H7 (cell line): ENCODE results near the gene COL26A1. TPM values are rescaled to one million over a fixed set of nuclear protein-coding genes. Genes with fewer than 3 reads are reported as not detected.
A peak's percentile ranks its signal among the peaks of the same experiment; 100 is the strongest.
"Not testable (repeated sequence)": the region's sequence is repeated elsewhere in the genome, so short reads cannot be mapped to it uniquely, and the experiment has no call there.

Experiments
- DNase-seq: peaks from one replicate; pipeline ENCODE4 v3.0.0; 2012
- H3K27me3 ChIP-seq: 2 replicates; pipeline ENCODE4 v1.6.0; 2011; ENCODE audit warnings: mild to moderate bottlenecking, low read length; ENCODE audit not compliant: control insufficient read depth, insufficient read depth
- H3K36me3 ChIP-seq: replicated peaks from 2 replicates; pipeline ENCODE4 v1.5.1; 2011; ENCODE audit warnings: low read length; ENCODE audit not compliant: control insufficient read depth, insufficient read depth
- H3K4me3 ChIP-seq: 2 replicates; pipeline ENCODE4 v1.5.1; 2011; ENCODE audit warnings: low read depth, mild to moderate bottlenecking, control low read depth, low read length, moderate library complexity; ENCODE audit not compliant: insufficient read depth
- total RNA-seq: library from RNA; depleted of rRNA; stranded (reverse); fragments of >200 nt; shearing (Covaris generic); gene quantifications from 2 replicates; pipeline ENCODE4 v1.2.3, GENCODE V29; 2014; rRNA removed

Gene COL26A1
- total RNA-seq, result 70.3 and 77.5 TPM in 2 replicates

DNA sequence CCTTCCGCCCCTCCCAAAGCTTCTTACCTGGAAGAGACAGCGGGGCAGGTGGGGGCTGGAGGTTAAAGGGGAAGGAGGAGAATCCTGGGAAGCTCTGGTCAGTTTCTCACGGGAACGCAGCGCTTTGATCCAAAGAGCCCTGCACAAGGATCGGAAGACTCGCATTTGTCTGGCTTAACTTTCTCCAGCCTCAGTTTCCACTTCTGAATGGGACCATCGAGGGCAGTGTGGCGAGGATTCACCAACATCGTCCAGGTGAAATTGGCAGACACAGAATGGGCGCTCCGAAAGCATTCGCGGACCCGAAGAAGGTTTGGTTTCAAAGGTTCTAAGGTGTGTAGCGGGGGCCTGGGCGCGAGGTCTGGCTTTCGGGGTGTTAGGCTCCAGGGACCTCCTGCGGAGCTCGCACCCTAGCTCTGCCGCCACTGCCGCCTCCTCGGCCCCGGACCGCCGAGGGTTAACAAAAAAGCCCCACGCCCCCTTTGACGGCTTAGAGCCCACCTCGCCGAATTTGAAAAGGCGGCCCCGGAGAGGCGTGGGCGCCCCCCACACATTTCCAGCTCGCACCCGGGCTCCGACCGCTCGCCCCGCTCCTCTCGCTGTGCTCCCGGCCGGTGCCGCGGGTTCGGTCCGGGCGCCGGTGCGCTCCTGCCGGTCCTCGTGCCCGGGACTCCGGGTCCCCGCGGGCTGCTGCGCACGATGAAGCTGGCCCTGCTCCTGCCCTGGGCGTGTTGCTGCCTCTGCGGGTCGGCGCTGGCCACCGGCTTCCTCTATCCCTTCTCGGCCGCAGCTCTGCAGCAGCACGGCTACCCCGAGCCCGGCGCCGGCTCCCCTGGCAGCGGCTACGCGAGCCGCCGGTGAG, at the start of gene COL26A1:
COL26A1 (plus strand) TSS at position 542 of the 862 bp plus-strand sequence; CDS start at position 700, 158 bp downstream.
- DNase-seq, result peak; percentile 96
- peaks cover 4% of the 10 kb centered on the region for H3K27me3 ChIP-seq
- peak within 1 kb of the TSS; percentile 91 for H3K4me3 ChIP-seq
- H3K36me3 ChIP-seq, result no peaks in the 10 kb centered on the region

GRCh38 chr7:101315336-101315735, 47.3 kb upstream of the COL26A1 start:
- Histone ChIP-seq H3K27me3 (no peaks in the 10 kb centered on the region), H3K36me3 (peaks cover 21% of the 10 kb centered on the region), H3K4me3 (no peak overlapping the region)
- peak; percentile 71 for DNase-seq

GRCh38 chr7:101319401-101319800, 43.3 kb upstream of the COL26A1 start:
- Histone ChIP-seq H3K4me3 (no peak overlapping the region), H3K36me3 (peaks cover 7% of the 10 kb centered on the region), H3K27me3 (no peaks in the 10 kb centered on the region)
- no peak for DNase-seq

GRCh38 chr7:101321491-101322401, 40.9 kb upstream of the COL26A1 start, which contains the start of gene IFT22:
Gene IFT22, minus strand, starts transcription at chr7:101321812. Its CDS starts 103 bp downstream, at chr7:101321709.
- Histone ChIP-seq H3K4me3 (peak within 1 kb of the TSS; percentile 84), H3K27me3 (no peaks in the 10 kb centered on the region), H3K36me3 (no peaks in the 10 kb centered on the region; the same call in 1 of the 2 replicates)
- DNase-seq, result peak; percentile 97

GRCh38 chr7:101328159-101328558, 34.5 kb upstream of the COL26A1 start:
- Histone ChIP-seq H3K36me3 (no peaks in the 10 kb centered on the region), H3K4me3 (no peak overlapping the region), H3K27me3 (no peaks in the 10 kb centered on the region)
- DNase-seq, result no peak

DNA sequence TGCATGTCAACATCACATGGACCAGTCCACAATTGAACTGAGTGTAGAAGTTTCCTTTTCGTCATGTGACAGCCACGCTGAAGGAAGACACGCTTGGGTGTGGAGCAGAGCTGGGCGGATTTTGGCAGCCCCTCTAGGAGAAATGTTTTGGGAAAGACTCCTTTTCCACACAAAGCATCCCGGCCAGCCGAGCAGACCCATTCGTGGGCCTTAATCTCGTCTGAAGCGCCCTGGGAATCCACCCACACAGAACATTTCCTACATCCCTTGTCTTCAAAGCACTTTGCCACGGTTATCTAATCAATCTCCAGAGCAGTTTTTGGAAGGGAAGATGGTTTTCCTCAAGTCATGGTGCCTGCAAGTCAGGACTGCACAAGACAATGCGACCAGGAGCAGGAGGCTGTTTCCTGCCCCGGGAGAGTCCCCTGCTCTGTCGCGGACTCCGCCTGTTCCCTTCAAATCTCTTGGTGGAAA, 32.6 kb upstream of the COL26A1 start:
- Histone ChIP-seq H3K4me3 (no peak overlapping the region), H3K36me3 (no peaks in the 10 kb centered on the region), H3K27me3 (no peaks in the 10 kb centered on the region)
- DNase-seq, result no peak

DNA sequence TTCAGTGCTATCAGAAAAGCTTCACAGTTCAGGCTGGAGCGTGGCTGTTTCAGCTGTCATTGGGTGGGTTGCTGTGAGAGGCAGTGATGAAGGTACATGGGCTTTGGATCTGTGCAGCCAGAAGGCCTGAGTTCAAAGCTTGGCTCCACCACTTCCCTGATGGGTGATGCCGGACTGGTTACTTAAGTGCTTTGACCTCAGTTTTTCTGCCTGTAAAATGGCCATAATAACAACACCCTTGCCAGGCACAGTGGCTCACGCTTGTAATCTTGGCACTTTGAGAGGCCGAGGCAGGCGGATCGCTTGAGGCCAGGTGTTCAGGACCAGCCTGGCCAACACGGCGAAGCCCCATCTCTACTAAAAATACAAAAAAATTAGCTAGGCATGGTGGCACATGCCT, 30.6 kb upstream of the COL26A1 start:
- DNase-seq, result no peak

DNA sequence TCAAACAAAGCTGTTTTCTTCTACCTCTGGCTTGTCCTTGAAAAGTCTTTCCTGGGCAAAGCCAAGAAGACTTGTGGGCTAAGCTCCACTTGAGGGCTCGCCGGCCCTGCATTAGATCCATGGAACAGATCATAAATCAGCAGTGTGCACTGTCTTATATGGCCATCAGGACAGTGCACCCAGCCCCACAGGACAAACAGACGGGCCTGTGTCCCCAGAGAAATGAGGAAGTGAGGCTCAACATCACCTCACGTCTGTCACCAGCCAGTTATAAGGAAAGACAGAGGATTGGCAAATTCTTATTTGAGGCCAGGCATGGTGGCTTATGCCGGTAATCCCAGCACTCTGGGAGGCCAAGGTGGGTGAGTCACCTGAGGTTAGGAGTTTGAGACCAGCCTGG, 28.8 kb upstream of the COL26A1 start:
- no peaks in the 10 kb centered on the region for H3K27me3 ChIP-seq
- DNase-seq, result no peak
- no peak overlapping the region for H3K4me3 ChIP-seq
- no peaks in the 10 kb centered on the region for H3K36me3 ChIP-seq

More for the DNA sequence above, 30.6 kb upstream of the COL26A1 start:
- no peaks in the 10 kb centered on the region for H3K27me3 ChIP-seq
- no peak overlapping the region for H3K4me3 ChIP-seq
- no peaks in the 10 kb centered on the region for H3K36me3 ChIP-seq

- no peak overlapping the region for H3K4me3 ChIP-seq
- H3K27me3 ChIP-seq, result no peaks in the 10 kb centered on the region
- DNase-seq, result no peak
- H3K36me3 ChIP-seq, result no peaks in the 10 kb centered on the region
These were observed 22.3 kb upstream of the COL26A1 start for GRCh38 chr7:101340379-101340778.

DNA sequence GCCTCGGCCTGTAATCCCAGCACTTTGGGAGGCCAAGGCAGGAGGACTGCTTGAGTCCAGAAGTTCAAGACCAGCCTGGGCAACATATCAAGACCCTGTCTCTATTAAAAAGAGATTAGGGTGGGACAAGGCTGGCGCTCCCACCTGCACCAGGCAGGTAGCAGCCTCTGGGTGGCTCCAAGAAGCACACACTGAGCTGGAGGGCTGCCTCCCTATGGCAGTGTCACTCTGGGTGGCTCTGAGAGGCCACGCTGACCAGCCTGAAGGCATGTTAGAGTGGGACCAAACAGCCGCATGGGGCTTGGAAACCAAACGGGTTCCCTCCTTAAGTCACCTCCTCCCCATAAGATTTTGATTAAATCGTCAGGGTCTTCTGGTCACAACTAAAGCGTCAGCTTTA, 19.8 kb upstream of the COL26A1 start:
- Histone ChIP-seq H3K27me3 (no peaks in the 10 kb centered on the region), H3K4me3 (no peak overlapping the region), H3K36me3 (no peaks in the 10 kb centered on the region)
- DNase-seq, result no peak

DNA sequence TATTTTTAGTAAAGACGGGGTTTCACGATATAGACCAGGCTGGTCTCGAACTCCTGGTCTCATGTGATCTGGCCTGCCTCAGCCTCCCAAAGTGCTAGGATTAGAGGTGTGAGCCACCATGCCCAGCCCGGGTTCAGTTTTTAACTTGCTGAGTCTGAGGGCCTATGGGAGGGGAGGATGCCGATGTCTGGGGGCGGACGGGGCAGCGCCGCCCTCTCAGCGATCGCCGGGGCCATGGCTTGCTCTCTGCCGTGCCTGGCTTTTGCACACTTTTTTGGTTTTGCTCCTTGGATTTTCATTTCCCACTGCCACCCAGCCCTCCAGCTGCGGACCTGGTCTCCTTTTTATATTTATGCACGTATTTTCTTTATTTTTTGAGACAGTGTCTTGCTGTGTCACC, 15.2 kb upstream of the COL26A1 start:
- H3K4me3 ChIP-seq, result no peak overlapping the region
- DNase-seq, result no peak

DNA sequence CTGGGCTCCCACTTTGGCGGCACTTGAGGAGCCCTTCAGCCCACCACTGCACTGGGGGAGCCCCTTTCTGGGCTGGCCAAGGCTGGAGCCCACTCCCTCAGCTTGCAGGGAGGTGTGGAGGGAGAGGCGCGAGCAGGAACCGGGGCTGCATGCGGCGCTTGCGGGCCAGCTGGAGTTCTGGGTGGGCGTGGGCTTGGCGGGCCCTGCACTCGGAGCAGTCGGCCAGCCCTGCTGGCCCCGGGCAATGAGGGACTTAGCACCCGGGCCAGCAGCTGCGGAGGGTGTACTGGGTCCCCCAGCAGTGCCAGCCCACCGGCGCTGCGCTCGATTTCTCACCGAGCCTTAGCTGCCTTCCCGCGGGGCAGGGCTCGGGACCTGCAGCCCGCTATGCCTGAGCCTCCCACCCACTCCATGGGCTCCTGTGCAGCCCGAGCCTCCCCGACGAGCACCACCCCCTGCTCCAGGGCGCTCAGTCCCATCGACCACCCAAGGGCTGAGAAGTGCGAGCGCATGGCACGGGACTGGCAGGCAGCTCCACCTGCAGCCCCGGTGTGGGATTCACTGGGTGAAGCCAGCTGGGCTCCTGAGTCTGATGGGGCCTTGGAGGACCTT, 14.1 kb upstream of the COL26A1 start:
- H3K36me3 ChIP-seq, DNase-seq, H3K27me3 ChIP-seq, H3K4me3 ChIP-seq: not testable (repeated sequence)

More for the DNA sequence above, 15.2 kb upstream of the COL26A1 start:
- H3K36me3 ChIP-seq, result no peaks in the 10 kb centered on the region
- no peaks in the 10 kb centered on the region for H3K27me3 ChIP-seq

GRCh38 chr7:101349300-101349699, 13.4 kb upstream of the COL26A1 start:
- not testable (repeated sequence) for H3K27me3 ChIP-seq, DNase-seq, H3K36me3 ChIP-seq, H3K4me3 ChIP-seq

DNA sequence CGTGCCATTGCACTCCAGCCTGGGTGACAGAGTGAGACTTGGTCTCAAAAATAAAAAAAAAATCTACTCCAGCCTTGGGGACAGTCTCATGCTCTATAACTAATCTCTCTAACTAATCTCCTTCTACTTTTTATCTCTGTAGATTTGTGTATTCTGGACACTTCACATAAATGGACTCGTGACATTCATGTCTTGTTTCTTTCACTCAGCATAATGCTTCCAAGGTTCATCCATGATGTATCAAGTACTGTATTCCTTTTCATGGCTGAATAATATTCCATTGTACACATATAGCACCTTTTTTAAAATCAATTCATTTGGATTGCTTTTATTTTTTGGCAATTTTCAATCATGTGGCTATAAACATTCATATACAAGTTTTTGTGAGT, 9.8 kb upstream of the COL26A1 start:
- no peaks in the 10 kb centered on the region for H3K36me3 ChIP-seq
- no peaks in the 10 kb centered on the region for H3K27me3 ChIP-seq
- DNase-seq, result no peak
- H3K4me3 ChIP-seq, result no peak overlapping the region
